MM.1S (cell line): ENCODE data around the gene KRTAP11-1.

Experiments
- DNase-seq: peaks from one replicate; pipeline ENCODE4 v3.0.0-alpha.2; 2015
- H2AFZ ChIP-seq: fragments of 300-600 bp; sonication (generic); 2 replicates; pipeline ENCODE4 v1.6.0; 2016; ENCODE audit warnings: antibody characterized with exemption, low read length
- H3F3A ChIP-seq: fragments of 300-600 bp; sonication (generic); 2 replicates; pipeline ENCODE4 v1.6.1; 2016; ENCODE audit warnings: mild to moderate bottlenecking, antibody characterized with exemption, low read length, moderate library complexity, mixed read lengths; ENCODE audit not compliant: insufficient read depth
- H3K27ac ChIP-seq: fragments of 300-600 bp; sonication (generic); 2 replicates; pipeline ENCODE4 v1.5.1; 2016; ENCODE audit warnings: mild to moderate bottlenecking, low read length
- H3K27me3 ChIP-seq: fragments of 300-600 bp; sonication (generic); replicated peaks from 2 replicates; pipeline ENCODE4 v1.6.0; 2016; ENCODE audit warnings: low read length; ENCODE audit not compliant: insufficient read depth
- H3K36me3 ChIP-seq: fragments of 300-600 bp; sonication (generic); replicated peaks from 2 replicates; pipeline ENCODE4 v1.6.1; 2016; ENCODE audit warnings: mild to moderate bottlenecking, low read length, mixed read lengths; ENCODE audit not compliant: insufficient read depth
- H3K4me1 ChIP-seq: fragments of 300-600 bp; sonication (generic); 2 replicates; pipeline ENCODE4 v1.6.1; 2016; ENCODE audit warnings: low read length, mixed read lengths
- H3K4me2 ChIP-seq: fragments of 300-600 bp; sonication (generic); 2 replicates; pipeline ENCODE4 v1.6.0; 2016; ENCODE audit warnings: low read depth, low read length
- H3K4me3 ChIP-seq: fragments of 300-600 bp; sonication (generic); 2 replicates; pipeline ENCODE4 v1.5.1; 2016; ENCODE audit warnings: low read length, mixed read lengths
- H3K79me2 ChIP-seq: fragments of 300-600 bp; sonication (generic); 2 replicates; pipeline ENCODE4 v1.6.1; 2016; ENCODE audit warnings: mixed run types, low read length, mixed read lengths
- H3K9ac ChIP-seq: fragments of 300-600 bp; sonication (generic); 2 replicates; pipeline ENCODE4 v1.6.1; 2016; ENCODE audit warnings: low read length, mixed read lengths
- H3K9me2 ChIP-seq: fragments of 300-600 bp; sonication (generic); replicated peaks from 2 replicates; pipeline ENCODE4 v1.6.1; 2016; ENCODE audit warnings: mild to moderate bottlenecking, low read length, mixed read lengths; ENCODE audit not compliant: insufficient read depth
- H3K9me3 ChIP-seq: fragments of 300-600 bp; sonication (generic); replicated peaks from 2 replicates; pipeline ENCODE4 v1.6.1; 2016; ENCODE audit warnings: mild to moderate bottlenecking, low read length, mixed read lengths; ENCODE audit not compliant: insufficient read depth
- H4K20me1 ChIP-seq: fragments of 300-600 bp; sonication (generic); 2 replicates; pipeline ENCODE4 v1.6.1; 2016; ENCODE audit warnings: mild to moderate bottlenecking, low read length, moderate library complexity, mixed read lengths; ENCODE audit not compliant: insufficient read depth
- EZH2 ChIP-seq: fragments of 300-600 bp; sonication (generic); optimal IDR thresholded peaks from 2 replicates; pipeline ENCODE3; 2017; ENCODE audit warnings: low read depth, mild to moderate bottlenecking, antibody characterized with exemption, low read length, mixed read lengths
- EZH2phosphoT487 ChIP-seq: fragments of 300-600 bp; sonication (generic); IDR thresholded peaks from 2 replicates; pipeline ENCODE4 v1.6.1; 2018; ENCODE audit warnings: antibody characterized with exemption, low read length
- TF ChIP-seq, protein P1 (sequence below): fragments of 300-600 bp; sonication (generic); IDR thresholded peaks from 2 replicates; pipeline ENCODE4 v1.5.1; 2016; ENCODE audit warnings: antibody characterized with exemption, low read length, mixed read lengths

Gene KRTAP11-1

DNA sequence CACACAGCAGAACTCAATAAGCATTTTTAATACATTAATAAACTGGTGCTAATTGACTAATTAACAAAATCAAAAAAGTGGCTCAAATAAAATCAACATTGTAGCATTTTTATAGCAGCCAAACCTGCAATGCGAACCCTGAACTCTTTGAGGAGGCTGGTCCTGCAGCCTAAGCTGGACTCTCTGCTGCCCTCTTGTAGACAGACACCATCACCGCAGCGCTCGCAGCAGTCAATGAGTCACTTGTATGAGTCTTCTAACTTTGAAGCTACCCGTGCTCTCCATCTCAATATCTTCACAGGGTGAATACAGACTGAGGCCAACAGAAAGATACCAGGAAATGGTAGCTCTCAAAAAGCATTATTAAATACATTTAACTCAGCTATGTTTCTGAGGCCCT lies 42.1 kb downstream of the KRTAP11-1 start:
- Histone ChIP-seq H2AFZ (no peak overlapping the region), H3K9me3 (no peaks in the 10 kb centered on the region), H3K4me3 (no peak overlapping the region), H3K4me2 (no peak overlapping the region), H4K20me1 (no peaks in the 10 kb centered on the region), H3K27me3 (no peaks in the 10 kb centered on the region), H3K79me2 (no peaks in the 10 kb centered on the region), H3K4me1 (no peaks in the 10 kb centered on the region), H3K27ac (no peak overlapping the region), H3K9me2 (no peaks in the 10 kb centered on the region), H3K9ac (no peak overlapping the region), H3F3A (no peaks in the 10 kb centered on the region), H3K36me3 (no peaks in the 10 kb centered on the region)
- DNase-seq = peak; percentile 70
- no peak for TF ChIP-seq EZH2phosphoT487
- TF ChIP-seq, protein P1, sequence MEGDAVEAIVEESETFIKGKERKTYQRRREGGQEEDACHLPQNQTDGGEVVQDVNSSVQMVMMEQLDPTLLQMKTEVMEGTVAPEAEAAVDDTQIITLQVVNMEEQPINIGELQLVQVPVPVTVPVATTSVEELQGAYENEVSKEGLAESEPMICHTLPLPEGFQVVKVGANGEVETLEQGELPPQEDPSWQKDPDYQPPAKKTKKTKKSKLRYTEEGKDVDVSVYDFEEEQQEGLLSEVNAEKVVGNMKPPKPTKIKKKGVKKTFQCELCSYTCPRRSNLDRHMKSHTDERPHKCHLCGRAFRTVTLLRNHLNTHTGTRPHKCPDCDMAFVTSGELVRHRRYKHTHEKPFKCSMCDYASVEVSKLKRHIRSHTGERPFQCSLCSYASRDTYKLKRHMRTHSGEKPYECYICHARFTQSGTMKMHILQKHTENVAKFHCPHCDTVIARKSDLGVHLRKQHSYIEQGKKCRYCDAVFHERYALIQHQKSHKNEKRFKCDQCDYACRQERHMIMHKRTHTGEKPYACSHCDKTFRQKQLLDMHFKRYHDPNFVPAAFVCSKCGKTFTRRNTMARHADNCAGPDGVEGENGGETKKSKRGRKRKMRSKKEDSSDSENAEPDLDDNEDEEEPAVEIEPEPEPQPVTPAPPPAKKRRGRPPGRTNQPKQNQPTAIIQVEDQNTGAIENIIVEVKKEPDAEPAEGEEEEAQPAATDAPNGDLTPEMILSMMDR = peak; percentile 72

DNA sequence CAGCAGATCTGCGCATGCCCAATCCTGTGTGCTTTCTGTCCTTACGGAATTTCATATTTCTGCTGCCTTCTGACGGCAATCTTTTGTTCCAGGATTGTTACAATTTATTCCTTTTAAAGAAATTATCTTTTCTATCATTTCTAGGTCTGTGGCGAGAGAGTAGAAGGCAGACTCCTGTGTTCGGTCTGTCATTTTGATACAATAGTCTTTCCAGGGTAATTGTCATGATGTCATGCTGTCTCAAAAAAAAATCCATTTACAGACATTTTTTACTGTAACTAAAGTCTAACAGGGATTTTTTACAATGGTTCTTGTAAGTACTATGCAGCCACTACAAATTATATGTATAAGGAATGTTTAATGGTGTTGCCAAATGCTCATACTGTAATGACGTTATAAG lies 42.8 kb downstream of the KRTAP11-1 start:
- H3K4me3 ChIP-seq = no peak overlapping the region
- no peak overlapping the region for H2AFZ ChIP-seq
- no peaks in the 10 kb centered on the region for H3K36me3 ChIP-seq
- no peaks in the 10 kb centered on the region for H3K9me2 ChIP-seq
- H3K4me2 ChIP-seq = no peak overlapping the region
- DNase-seq = no peak
- H3K27ac ChIP-seq = no peak overlapping the region
- H3K9me3 ChIP-seq = no peaks in the 10 kb centered on the region
- no peaks in the 10 kb centered on the region for H3K27me3 ChIP-seq
- TF ChIP-seq EZH2phosphoT487 = no peak
- TF ChIP-seq EZH2 = no peak
- TF ChIP-seq, protein P1 = no peak
- H3F3A ChIP-seq = no peaks in the 10 kb centered on the region
- no peaks in the 10 kb centered on the region for H3K4me1 ChIP-seq
- H3K9ac ChIP-seq = no peak overlapping the region
- H4K20me1 ChIP-seq = no peaks in the 10 kb centered on the region
- H3K79me2 ChIP-seq = no peaks in the 10 kb centered on the region

DNA sequence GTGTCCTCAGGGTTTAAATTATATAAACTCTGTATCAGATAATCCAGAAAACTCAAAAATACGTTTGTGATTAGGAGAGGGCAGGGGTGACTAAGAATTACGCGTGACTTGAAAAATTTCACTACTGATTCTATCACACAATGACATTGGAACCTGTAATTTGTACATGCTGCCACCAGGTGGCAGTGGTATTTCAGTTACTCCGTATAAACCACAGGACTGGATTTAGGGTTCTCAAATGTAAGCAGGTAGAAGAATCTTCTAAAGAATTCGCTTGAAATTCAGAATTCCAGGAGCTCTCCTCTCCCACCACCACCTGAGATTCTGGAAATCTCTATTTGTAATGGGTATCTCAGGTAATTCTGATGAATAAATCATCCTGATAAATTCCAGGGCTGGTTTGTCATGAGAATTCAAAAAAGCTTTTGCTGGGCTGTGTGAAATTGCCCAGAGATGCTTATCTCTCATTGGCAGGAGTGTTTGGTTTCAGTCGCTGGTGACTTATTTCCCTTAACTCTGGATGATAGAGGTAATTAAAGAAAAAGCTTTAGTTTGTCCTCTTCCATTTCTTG lies 50.1 kb downstream of the KRTAP11-1 start:
- H3K79me2 ChIP-seq = no peaks in the 10 kb centered on the region
- no peaks in the 10 kb centered on the region for H3K9me2 ChIP-seq
- no peaks in the 10 kb centered on the region; the same call in 1 of the 2 replicates for H3K4me1 ChIP-seq
- H3K4me3 ChIP-seq = no peak overlapping the region
- no peak overlapping the region for H3K27ac ChIP-seq
- DNase-seq = peak; percentile 70
- no peak overlapping the region for H2AFZ ChIP-seq
- TF ChIP-seq EZH2phosphoT487 = no peak
- no peak for TF ChIP-seq EZH2
- TF ChIP-seq, protein P1 = peak; percentile 79
- no peaks in the 10 kb centered on the region for H4K20me1 ChIP-seq
- no peak overlapping the region for H3K9ac ChIP-seq
- no peaks in the 10 kb centered on the region for H3F3A ChIP-seq
- H3K4me2 ChIP-seq = no peak overlapping the region
- H3K9me3 ChIP-seq = no peaks in the 10 kb centered on the region
- H3K27me3 ChIP-seq = no peaks in the 10 kb centered on the region
- H3K36me3 ChIP-seq = no peaks in the 10 kb centered on the region
